GM18511 (cell line): Measurements from ENCODE around the gene LRRC41.
"Not testable (repeated sequence)": the region's sequence is repeated elsewhere in the genome, so short reads cannot be mapped to it uniquely, and the experiment has no call there.

Experiments
- ATAC-seq: cut with Tn5 transposase; IDR thresholded peaks from one replicate; pipeline ENCODE4 v1.9.1; 2021; ENCODE audit warnings: mild to moderate bottlenecking, moderate library complexity; ENCODE audit not compliant: unreplicated experiment

Gene LRRC41

GRCh38 chr1:46303038-46303871 is at the start of gene LRRC41, which contains the start of gene UQCRH:
TSS of gene LRRC41 (minus strand) at chr1:46303616. CDS start at chr1:46303322, 294 bp downstream.
TSS of gene UQCRH (plus strand) at chr1:46303698. CDS start at chr1:46303767, 69 bp downstream.
- peak; percentile 79 for ATAC-seq

- ATAC-seq, result no peak
These were observed 48.9 kb upstream of the LRRC41 start for GRCh38 chr1:46352363-46352762.

GRCh38 chr1:46345281-46345680 is 41.9 kb upstream of the LRRC41 start:
- no peak for ATAC-seq

- ATAC-seq, result no peak
These were observed 41.1 kb upstream of the LRRC41 start for GRCh38 chr1:46344481-46344880.

GRCh38 chr1:46343705-46344104 is 40.3 kb upstream of the LRRC41 start:
- no peak for ATAC-seq

- ATAC-seq, result no peak
These were observed 39.9 kb upstream of the LRRC41 start for GRCh38 chr1:46343351-46343695.

- no peak for ATAC-seq
These were observed 39.4 kb upstream of the LRRC41 start for GRCh38 chr1:46342677-46343350.

- no peak for ATAC-seq
These were observed 38.8 kb upstream of the LRRC41 start for GRCh38 chr1:46342084-46342656.

GRCh38 chr1:46341222-46342083 is 38.0 kb upstream of the LRRC41 start:
- no peak for ATAC-seq

GRCh38 chr1:46340404-46341221 is 37.2 kb upstream of the LRRC41 start, which contains the start of gene NSUN4:
TSS of gene NSUN4 (plus strand) at chr1:46340807. CDS start at chr1:46340827, 20 bp downstream.
- ATAC-seq, result peak; percentile 86

GRCh38 chr1:46337409-46337808 is 34.0 kb upstream of the LRRC41 start:
- not testable (repeated sequence) for ATAC-seq

GRCh38 chr1:46335081-46335480 is 31.7 kb upstream of the LRRC41 start:
- no peak for ATAC-seq

GRCh38 chr1:46334030-46334384 is 30.6 kb upstream of the LRRC41 start:
- ATAC-seq, result peak; percentile 11

- ATAC-seq, result peak; percentile 53
These were observed 30.0 kb upstream of the LRRC41 start for GRCh38 chr1:46333300-46334029.

GRCh38 chr1:46331786-46332540 is 28.5 kb upstream of the LRRC41 start:
- peak; percentile 41 for ATAC-seq

GRCh38 chr1:46330381-46330780 is 27.0 kb upstream of the LRRC41 start:
- not testable (repeated sequence) for ATAC-seq

GRCh38 chr1:46329807-46330206 is 26.4 kb upstream of the LRRC41 start:
- ATAC-seq, result not testable (repeated sequence)

GRCh38 chr1:46328182-46328581 is 24.8 kb upstream of the LRRC41 start:
- ATAC-seq, result not testable (repeated sequence)
